ENCODE results near the gene KAT6B.

DNA sequence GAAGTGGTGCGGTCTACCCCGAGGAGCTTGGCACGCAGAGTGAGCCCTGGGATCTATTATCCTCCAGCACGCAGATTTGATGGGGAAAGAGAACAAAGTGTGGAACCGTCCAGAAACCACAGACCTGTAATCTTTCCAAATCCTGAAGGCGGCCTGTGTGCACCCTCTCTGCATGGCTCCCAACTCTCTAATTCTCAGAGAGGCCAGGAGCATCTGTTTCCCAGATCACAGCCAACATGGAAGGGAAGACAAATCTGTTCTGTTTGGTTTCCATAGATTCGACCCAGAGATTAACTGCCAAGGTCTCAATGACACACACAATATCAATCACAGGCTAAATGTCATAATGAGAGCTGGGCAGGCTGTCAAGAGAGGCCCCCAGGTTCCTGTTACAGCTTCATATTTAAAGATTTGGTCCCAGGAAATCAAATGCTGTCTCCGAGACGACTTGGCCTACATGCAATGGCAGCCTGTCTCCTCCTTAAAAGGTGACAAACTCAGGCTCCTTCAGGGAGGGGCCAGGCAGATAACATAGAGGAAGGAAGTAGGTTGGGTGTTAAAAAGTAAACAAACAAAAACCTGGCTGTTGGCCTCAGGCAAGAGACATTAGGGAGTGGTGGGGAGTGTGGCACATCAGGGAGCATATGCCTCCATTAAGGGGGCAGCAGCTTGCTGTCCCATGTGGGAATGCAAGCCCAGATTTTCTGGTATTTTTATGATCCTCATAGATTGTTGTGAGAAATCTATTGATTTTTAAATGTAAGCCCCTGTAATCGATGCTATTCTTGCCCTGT lies 236.3 kb downstream of the KAT6B start:
- TF ChIP-seq CTCF (IDR thresholded peaks at IDR 0.05; ENCODE audit: poor library complexity) (no peak), EZH2 (IDR thresholded peaks at IDR 0.05; ENCODE audit: borderline replicate concordance) (no peak)

Data from hepatocyte (in vitro differentiated cells).